ENCODE data around the gene ERG28. TPM values are rescaled to one million over a fixed set of nuclear protein-coding genes. Genes with fewer than 3 reads are reported as not detected.

ERG28 gene
- polyA plus RNA-seq, 1 of the 3 experiments (the other 2 are of a cell fraction) = 14.8 TPM

DNA sequence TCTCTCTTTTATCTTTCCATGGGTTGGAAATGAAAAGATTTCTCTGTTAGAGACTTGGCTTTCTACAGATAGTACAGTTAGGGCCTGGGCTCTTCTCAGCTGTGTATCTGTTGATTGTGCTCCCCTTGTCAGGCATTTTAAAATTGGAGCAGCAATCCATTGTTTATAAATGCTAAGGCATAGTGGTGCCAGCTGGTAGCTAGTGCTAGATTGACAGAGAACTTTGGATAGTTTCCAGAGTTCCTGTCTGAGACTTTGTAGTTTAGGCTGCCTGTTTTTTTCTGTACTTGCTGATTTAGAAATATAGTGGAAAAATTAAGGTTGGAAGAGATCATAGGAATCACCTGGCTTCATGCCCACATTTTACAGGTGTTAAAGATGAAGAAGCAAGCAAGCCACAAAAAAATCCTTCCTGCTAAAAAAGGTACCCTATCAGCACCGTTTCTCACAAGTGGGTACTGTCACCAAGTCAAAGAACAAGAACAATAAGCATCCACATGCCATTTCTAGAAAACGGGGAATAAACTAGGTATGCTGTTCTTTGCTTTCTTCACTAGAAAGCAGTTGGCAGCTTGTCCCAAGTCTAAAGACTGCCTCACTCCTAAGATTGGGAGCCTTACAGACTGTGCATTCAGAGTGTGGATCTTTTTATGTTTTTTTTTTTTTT lies 6.6 kb upstream of the ERG28 start:
- no peaks in the 10 kb centered on the region for H3K27me3 ChIP-seq (ENCODE audit: insufficient read depth)
- POLR2A ChIA-PET = interaction anchor here (0.5 kb wide), 1 partner anchor 319 kb away, joined by 3 read pairs; no protein-coding TSS in a partner anchor
- H3K9ac ChIP-seq = no peak overlapping the region
- H3K79me2 ChIP-seq (ENCODE audit: insufficient read depth) = peaks cover 13% of the 10 kb centered on the region
- no peaks in the 10 kb centered on the region for H3F3A ChIP-seq (replicated peaks; ENCODE audit: insufficient read depth)
- no peaks in the 10 kb centered on the region for H3K9me3 ChIP-seq
- H3K9me2 ChIP-seq = no peaks in the 10 kb centered on the region
- H3K4me2 ChIP-seq = no peak overlapping the region
- H3K36me3 ChIP-seq (replicated peaks in 1 of 2; ENCODE audit: control insufficient read depth in 1 of 2, insufficient read depth in 2 of 2, low read length in 1 of 2) = peaks cover 36 to 61% of the 10 kb centered on the region in 2 experiments
- 90% methylated on average over 2 of the region's 2 CpGs for WGBS (ENCODE audit: low lambda C conversion rate)
- DNase-seq = no peak
- TF ChIP-seq EZH2phosphoT487 (IDR thresholded peaks at IDR 0.05; ENCODE audit: borderline replicate concordance, low read depth) (no peak), USF1 (IDR thresholded peaks at IDR 0.05; ENCODE audit: borderline replicate concordance, low read depth) (no peak), TAF1 (IDR thresholded peaks at IDR 0.05; ENCODE audit: borderline replicate concordance, low read depth, low read length) (no peak)
- H3K4me1 ChIP-seq (ENCODE audit: control insufficient read depth in 1 of 2, insufficient read depth in 2 of 2, low read depth in 1 of 2, low read length in 1 of 2) = peaks cover 0 to 3% of the 10 kb centered on the region in 2 experiments; a peak in 2 of 4 replicates
- no peaks in the 10 kb centered on the region for H4K20me1 ChIP-seq (ENCODE audit: insufficient read depth)
- no peak overlapping the region for H3K27ac ChIP-seq (ENCODE audit: low read depth in 2 of 2, low read length in 1 of 2)
- H3K4me3 ChIP-seq (ENCODE audit: low read depth in 2 of 2, low read length in 1 of 2) = no peak overlapping the region
- CTCF ChIA-PET = interaction anchor here (0.6 to 2.0 kb wide), 3 partner anchors 13 to 90 kb away, joined by 4 to 8 read pairs (median 4); no protein-coding TSS in a partner anchor
- H2AFZ ChIP-seq (ENCODE audit: low read depth) = no peak overlapping the region

GRCh38 chr14:75662966-75663365 lies 2.3 kb upstream of the ERG28 start:
- TF ChIP-seq MEF2A (IDR thresholded peaks at IDR 0.05; ENCODE audit: borderline replicate concordance, low read depth) (no peak), CTCF (IDR thresholded peaks at IDR 0.05) (no peak), RAD21 (IDR thresholded peaks at IDR 0.05; ENCODE audit: low read length) (no peak), USF1 (IDR thresholded peaks at IDR 0.05; ENCODE audit: borderline replicate concordance, low read depth) (no peak), SIN3A (IDR thresholded peaks at IDR 0.05; ENCODE audit: borderline replicate concordance, low read depth, low read length) (no peak), TEAD4 (IDR thresholded peaks at IDR 0.05; ENCODE audit: borderline replicate concordance, insufficient read depth) (no peak), SMC3 (IDR thresholded peaks at IDR 0.05; ENCODE audit: low read depth, low read length) (no peak), TCF12 (IDR thresholded peaks at IDR 0.05) (no peak), POLR2AphosphoS5 (IDR thresholded peaks at IDR 0.05; ENCODE audit: low read depth, low read length) (no peak), RXRA (IDR thresholded peaks at IDR 0.05; ENCODE audit: borderline replicate concordance, low read depth) (no peak), EZH2phosphoT487 (IDR thresholded peaks at IDR 0.05; ENCODE audit: borderline replicate concordance, low read depth) (no peak), FOXM1 (IDR thresholded peaks at IDR 0.05; ENCODE audit: low read depth) (no peak), GATA2 (CRISPR knock-in tag; IDR thresholded peaks at IDR 0.05) (no peak)
- TF ChIP-seq, protein P1, sequence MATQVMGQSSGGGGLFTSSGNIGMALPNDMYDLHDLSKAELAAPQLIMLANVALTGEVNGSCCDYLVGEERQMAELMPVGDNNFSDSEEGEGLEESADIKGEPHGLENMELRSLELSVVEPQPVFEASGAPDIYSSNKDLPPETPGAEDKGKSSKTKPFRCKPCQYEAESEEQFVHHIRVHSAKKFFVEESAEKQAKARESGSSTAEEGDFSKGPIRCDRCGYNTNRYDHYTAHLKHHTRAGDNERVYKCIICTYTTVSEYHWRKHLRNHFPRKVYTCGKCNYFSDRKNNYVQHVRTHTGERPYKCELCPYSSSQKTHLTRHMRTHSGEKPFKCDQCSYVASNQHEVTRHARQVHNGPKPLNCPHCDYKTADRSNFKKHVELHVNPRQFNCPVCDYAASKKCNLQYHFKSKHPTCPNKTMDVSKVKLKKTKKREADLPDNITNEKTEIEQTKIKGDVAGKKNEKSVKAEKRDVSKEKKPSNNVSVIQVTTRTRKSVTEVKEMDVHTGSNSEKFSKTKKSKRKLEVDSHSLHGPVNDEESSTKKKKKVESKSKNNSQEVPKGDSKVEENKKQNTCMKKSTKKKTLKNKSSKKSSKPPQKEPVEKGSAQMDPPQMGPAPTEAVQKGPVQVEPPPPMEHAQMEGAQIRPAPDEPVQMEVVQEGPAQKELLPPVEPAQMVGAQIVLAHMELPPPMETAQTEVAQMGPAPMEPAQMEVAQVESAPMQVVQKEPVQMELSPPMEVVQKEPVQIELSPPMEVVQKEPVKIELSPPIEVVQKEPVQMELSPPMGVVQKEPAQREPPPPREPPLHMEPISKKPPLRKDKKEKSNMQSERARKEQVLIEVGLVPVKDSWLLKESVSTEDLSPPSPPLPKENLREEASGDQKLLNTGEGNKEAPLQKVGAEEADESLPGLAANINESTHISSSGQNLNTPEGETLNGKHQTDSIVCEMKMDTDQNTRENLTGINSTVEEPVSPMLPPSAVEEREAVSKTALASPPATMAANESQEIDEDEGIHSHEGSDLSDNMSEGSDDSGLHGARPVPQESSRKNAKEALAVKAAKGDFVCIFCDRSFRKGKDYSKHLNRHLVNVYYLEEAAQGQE (IDR thresholded peaks at IDR 0.05; ENCODE audit: low read depth, low read length) = no peak
- Histone ChIP-seq H3K79me2 (ENCODE audit: insufficient read depth) (peaks cover 25% of the 10 kb centered on the region), H3K9me3 (no peaks in the 10 kb centered on the region), H3K4me2 (0 out of 2 replicates have a peak overlapping the region, but pooled peaks have one; percentile 83), H3K9me2 (no peaks in the 10 kb centered on the region), H3K9ac (no peak overlapping the region), H3K4me1 (ENCODE audit: control insufficient read depth in 1 of 2, insufficient read depth in 2 of 2, low read depth in 1 of 2, low read length in 1 of 2) (peaks cover 0 to 9% of the 10 kb centered on the region in 2 experiments; a peak in 2 of 4 replicates), H3K27ac (ENCODE audit: low read depth in 2 of 2, low read length in 1 of 2) (no peak overlapping the region), H3F3A (replicated peaks; ENCODE audit: insufficient read depth) (no peaks in the 10 kb centered on the region), H4K20me1 (ENCODE audit: insufficient read depth) (no peaks in the 10 kb centered on the region), H3K4me3 (ENCODE audit: low read depth in 2 of 2, low read length in 1 of 2) (no peak overlapping the region), H3K27me3 (ENCODE audit: insufficient read depth) (no peaks in the 10 kb centered on the region), H2AFZ (ENCODE audit: low read depth) (no peak overlapping the region), H3K36me3 (replicated peaks in 1 of 2; ENCODE audit: control insufficient read depth in 1 of 2, insufficient read depth in 2 of 2, low read length in 1 of 2) (peaks cover 14 to 27% of the 10 kb centered on the region in 2 experiments)
- WGBS (ENCODE audit: low lambda C conversion rate) = 81% methylated on average over 3 of the region's 3 CpGs
- ChIA-PET CTCF (interaction anchor here (0.9 to 2.3 kb wide), 5 partner anchors 9 to 320 kb away, joined by 4 to 15 read pairs (median 4); partner anchors contain the start of gene FLVCR2), POLR2A (no interaction called here)
- no peak for DNase-seq

Measured in SK-N-SH (cell line).